Measurements from ENCODE around the gene SMOC2.

SMOC2 gene

DNA sequence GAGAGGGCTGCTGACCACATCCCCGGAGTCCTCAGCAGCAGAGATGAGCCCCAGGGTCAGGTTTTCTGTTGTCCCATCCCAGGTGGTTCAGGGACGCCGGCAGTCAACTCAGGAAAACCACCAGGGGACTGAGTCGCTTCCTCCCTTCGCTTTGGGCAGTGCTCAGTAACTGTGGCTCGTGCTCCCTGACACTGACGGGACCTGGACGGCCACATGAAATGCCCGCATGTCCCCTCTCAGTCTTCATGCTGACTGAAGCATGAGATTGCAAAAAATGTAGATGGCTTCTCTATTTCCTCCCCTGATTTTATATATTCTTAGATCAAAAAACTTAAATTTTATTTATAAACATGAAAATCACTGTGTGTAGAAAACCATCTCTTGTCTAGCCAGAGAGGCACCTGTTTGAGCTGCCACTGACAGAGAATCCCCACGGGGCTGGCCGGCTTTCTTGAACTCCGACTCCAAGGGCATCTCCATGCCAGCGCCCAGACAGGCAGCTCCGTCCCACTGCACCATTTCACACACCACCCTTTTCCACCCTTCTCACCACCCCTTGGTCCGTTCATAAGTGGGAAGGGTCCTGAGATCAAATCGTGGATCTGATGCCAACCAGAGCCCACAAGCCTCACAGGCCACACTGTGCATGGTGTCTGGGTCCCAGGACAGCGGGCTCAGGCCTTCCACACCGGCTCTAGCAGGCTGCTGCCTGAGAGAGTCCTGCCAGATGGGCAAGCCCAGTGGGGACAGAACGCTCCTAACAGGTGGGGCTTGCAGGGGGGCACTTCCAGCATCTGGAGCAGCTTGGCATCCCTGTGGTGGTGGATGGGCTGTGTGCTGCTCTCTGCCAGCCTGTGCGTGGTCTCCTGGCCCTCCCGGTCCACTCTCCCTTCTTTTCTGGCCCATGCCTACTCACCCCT lies 98.2 kb downstream of the SMOC2 start:
- TF ChIP-seq, protein P1, sequence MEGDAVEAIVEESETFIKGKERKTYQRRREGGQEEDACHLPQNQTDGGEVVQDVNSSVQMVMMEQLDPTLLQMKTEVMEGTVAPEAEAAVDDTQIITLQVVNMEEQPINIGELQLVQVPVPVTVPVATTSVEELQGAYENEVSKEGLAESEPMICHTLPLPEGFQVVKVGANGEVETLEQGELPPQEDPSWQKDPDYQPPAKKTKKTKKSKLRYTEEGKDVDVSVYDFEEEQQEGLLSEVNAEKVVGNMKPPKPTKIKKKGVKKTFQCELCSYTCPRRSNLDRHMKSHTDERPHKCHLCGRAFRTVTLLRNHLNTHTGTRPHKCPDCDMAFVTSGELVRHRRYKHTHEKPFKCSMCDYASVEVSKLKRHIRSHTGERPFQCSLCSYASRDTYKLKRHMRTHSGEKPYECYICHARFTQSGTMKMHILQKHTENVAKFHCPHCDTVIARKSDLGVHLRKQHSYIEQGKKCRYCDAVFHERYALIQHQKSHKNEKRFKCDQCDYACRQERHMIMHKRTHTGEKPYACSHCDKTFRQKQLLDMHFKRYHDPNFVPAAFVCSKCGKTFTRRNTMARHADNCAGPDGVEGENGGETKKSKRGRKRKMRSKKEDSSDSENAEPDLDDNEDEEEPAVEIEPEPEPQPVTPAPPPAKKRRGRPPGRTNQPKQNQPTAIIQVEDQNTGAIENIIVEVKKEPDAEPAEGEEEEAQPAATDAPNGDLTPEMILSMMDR (IDR thresholded peaks at IDR 0.05; ENCODE audit: low read depth, low read length): no peak
- DNase-seq (ENCODE audit: extremely low read depth, low read depth): no peak

DNA sequence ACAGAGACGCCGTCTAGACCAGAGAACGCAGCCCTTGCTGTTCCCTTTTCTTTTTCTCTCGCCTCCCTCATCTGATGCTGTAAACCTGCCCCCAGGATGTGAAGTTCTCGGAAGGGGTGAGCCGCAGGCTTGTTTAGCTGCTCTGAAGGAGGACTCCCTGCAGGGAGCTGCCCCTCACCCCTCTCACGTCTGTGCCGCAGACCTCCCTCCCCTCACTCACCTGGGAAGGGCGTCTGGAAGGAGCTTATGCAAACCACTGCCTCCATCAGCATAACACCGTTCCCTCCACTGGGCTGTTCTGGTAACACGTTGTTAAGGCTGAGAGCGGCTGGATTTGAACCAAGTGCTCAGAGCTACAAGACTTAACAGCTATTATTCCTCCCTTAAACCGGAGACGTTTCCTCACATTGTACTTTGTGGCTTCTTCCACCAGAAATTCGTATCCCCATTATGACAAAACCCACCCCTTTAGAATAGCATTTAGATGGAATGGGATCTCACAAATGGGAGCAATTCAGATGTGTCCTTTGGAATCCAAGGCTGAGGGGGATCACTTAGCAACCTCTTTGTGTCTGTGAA lies 99.8 kb downstream of the SMOC2 start:
- DNase-seq (ENCODE audit: extremely low read depth, low read depth): no peak
- TF ChIP-seq, protein P1 (IDR thresholded peaks at IDR 0.05; ENCODE audit: low read depth, low read length): no peak

DNA sequence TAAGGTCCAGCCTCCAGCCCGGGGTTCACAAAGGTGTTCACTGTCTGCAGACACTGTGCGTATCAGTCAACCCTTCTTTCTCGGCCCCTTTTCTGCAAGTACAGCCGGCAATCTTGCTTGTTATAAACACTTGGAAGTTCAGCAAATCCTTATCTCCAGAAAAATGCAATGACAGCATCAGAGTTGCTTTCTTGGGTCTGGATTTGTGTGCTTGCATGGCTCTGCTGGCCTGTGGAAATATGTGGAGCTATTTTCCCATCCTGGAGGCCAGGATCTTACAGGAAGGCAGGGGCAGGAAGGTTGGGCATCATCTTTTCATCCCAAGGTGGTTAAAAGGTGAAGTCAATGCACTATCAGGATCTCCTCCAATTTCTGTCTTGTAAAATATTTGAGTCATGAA lies 100.3 kb downstream of the SMOC2 start:
- TF ChIP-seq, protein P1 (IDR thresholded peaks at IDR 0.05; ENCODE audit: low read depth, low read length): no peak
- no peak for DNase-seq (ENCODE audit: extremely low read depth, low read depth)

DNA sequence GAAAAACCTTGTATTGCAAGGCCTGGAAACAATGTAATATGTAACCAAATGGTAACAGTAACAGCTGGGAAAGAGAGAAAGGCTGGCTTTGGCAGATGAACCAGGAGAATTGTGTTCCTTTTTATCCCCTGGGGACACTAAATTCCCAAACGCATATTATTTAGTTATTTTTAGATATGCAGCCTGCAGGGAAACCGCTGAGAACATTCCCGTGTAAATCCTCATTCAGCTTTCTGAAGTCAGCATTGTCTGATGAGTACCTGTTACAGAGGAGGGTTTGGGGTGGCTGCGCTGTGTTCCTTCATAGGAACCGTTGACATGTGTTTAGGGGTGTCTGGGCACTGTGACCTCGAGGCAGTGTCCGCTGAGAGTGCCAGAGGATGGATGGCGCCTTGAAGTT lies 101.3 kb downstream of the SMOC2 start:
- no peak for DNase-seq (ENCODE audit: extremely low read depth, low read depth)
- TF ChIP-seq, protein P1 (IDR thresholded peaks at IDR 0.05; ENCODE audit: low read depth, low read length): no peak

DNA sequence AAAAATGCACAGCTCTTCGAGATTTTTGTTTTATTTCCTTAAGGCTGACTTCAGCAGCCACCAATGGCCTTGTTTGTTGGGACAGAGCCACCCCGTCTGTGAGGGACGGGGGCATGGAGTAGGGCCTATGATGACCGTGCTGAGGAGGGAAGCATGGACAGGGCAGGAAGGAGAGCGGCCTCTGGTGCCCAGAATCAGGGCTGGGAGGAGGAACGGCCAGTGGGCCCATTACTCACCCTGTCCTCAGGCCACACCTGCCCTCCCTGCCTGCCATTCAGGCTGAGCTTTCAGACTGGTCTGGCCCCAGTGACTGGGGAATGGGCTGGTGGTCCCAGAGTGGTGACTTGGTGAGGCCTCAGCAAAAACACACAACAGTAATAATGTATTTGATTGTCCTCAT lies 104.4 kb downstream of the SMOC2 start:
- TF ChIP-seq, protein P1 (IDR thresholded peaks at IDR 0.05; ENCODE audit: low read depth, low read length): no peak
- DNase-seq (ENCODE audit: extremely low read depth, low read depth): no peak

DNA sequence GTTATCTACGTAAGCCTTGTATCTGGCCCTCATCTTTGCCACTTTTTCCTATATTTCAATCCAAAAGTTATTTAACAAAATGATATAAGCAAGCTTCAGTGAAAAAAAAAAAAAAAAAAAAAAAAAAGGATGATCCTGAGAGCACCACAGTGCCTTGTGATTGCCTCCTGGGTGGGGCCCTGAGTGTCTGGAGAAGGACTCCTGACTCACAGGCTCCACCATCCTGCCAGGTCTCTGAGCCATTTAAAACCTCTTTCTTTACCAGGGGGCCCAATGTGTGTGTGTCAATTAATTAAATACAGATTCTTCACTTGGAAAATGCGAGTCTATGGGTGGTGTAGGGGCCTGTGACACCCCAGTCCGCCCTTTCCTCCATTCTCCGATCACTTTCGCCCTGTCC lies 105.2 kb downstream of the SMOC2 start:
- no peak for DNase-seq (ENCODE audit: extremely low read depth, low read depth)
- TF ChIP-seq, protein P1 (IDR thresholded peaks at IDR 0.05; ENCODE audit: low read depth, low read length): no peak

DNA sequence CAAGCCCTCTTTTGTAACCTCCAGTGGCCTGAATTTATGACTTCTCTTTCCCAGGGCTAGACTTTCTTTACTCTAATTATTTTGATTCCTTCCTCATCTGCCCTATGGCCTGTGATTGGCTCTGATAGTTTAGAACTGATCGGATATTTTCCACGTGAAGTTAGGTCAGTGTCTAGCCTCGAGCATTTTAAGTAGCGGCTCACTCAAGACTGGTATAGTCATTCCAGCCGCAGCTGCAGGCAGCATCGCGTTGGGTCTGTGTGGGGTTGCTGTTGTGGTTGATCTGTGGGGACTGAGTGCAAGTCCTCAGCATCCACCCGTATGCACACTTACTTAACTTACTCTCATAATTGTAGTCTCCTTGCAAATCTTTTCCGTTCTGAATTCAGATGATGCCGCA lies 105.7 kb downstream of the SMOC2 start:
- DNase-seq (ENCODE audit: extremely low read depth, low read depth): no peak
- TF ChIP-seq, protein P1 (IDR thresholded peaks at IDR 0.05; ENCODE audit: low read depth, low read length): no peak

All from AG09319 (cell line).